Trophoblast cell (in vitro differentiated cells and primary cell): ENCODE data around the gene TSPOAP1.

Source experiments
- DNase-seq, 2 donors: peaks; one replicate each; pipeline ENCODE4 v3.0.0-alpha.2; 2016
- H2AFZ ChIP-seq: 2 replicates; pipeline ENCODE4 v1.6.1; 2013; ENCODE audit warnings: low read length, moderate library complexity, mild to moderate bottlenecking; ENCODE audit not compliant: insufficient read depth, poor library complexity
- H2AK5ac ChIP-seq: 2 replicates; pipeline ENCODE4 v1.6.1; 2013; ENCODE audit warnings: mild to moderate bottlenecking, low read length
- H2BK120ac ChIP-seq: 2 replicates; pipeline ENCODE4 v1.6.1; 2013; ENCODE audit warnings: low read length, mild to moderate bottlenecking, moderate library complexity; ENCODE audit not compliant: insufficient read depth, poor library complexity
- H2BK12ac ChIP-seq: 2 replicates; pipeline ENCODE4 v1.6.1; 2013; ENCODE audit warnings: mild to moderate bottlenecking, low read length, moderate library complexity
- H2BK5ac ChIP-seq: 2 replicates; pipeline ENCODE4 v1.6.1; 2013; ENCODE audit warnings: low read length, low read depth, moderate library complexity, mild to moderate bottlenecking; ENCODE audit not compliant: poor library complexity
- H3K14ac ChIP-seq: 2 replicates; pipeline ENCODE4 v1.6.1; 2013; ENCODE audit warnings: mild to moderate bottlenecking, low read length
- H3K18ac ChIP-seq: 2 replicates; pipeline ENCODE4 v1.6.1; 2013; ENCODE audit warnings: mild to moderate bottlenecking, low read length
- H3K23ac ChIP-seq: 2 replicates; pipeline ENCODE4 v1.6.1; 2013; ENCODE audit warnings: low read length
- H3K27ac ChIP-seq: 2 replicates; pipeline ENCODE4 v1.5.1; 2013; ENCODE audit warnings: low read depth, mild to moderate bottlenecking, inconsistent platforms, low read length, moderate library complexity
- H3K27me3 ChIP-seq: 2 replicates; pipeline ENCODE4 v1.6.1; 2013; ENCODE audit warnings: inconsistent platforms, mild to moderate bottlenecking, low read length, moderate library complexity; ENCODE audit not compliant: insufficient read depth
- H3K36me3 ChIP-seq, 2 experiments: 1 replicate in 1 of 2; 2 replicates in 1 of 2; pipeline ENCODE4 v1.6.1; 2013; ENCODE audit warnings: low read length in 2 of 2, mild to moderate bottlenecking in 2 of 2, moderate library complexity in 1 of 2; ENCODE audit not compliant: insufficient read depth in 2 of 2, control insufficient read depth in 1 of 2
- H3K4ac ChIP-seq: 2 replicates; pipeline ENCODE4 v1.6.1; 2013; ENCODE audit warnings: low read depth, mild to moderate bottlenecking, low read length, moderate library complexity
- H3K4me1 ChIP-seq, 2 experiments: 1 replicate in 1 of 2; 2 replicates in 1 of 2; pipeline ENCODE4 v1.6.1; 2013; ENCODE audit warnings: low read length in 2 of 2, mild to moderate bottlenecking in 2 of 2, moderate library complexity in 1 of 2; ENCODE audit not compliant: insufficient read depth in 2 of 2, control insufficient read depth in 1 of 2
- H3K4me2 ChIP-seq: 2 replicates; pipeline ENCODE4 v1.6.1; 2013; ENCODE audit warnings: inconsistent platforms, mild to moderate bottlenecking, low read length, moderate library complexity
- H3K4me3 ChIP-seq: 2 replicates; pipeline ENCODE4 v1.5.1; 2013; ENCODE audit warnings: mild to moderate bottlenecking, low read depth, low read length, inconsistent platforms
- H3K79me1 ChIP-seq: one replicate; pipeline ENCODE4 v1.6.1; 2013; ENCODE audit warnings: low read length
- H3K79me2 ChIP-seq: 2 replicates; pipeline ENCODE4 v1.6.1; 2013; ENCODE audit warnings: low read length, mild to moderate bottlenecking; ENCODE audit not compliant: control insufficient read depth, insufficient read depth, poor library complexity
- H3K9ac ChIP-seq: 2 replicates; pipeline ENCODE4 v1.6.1; 2013; ENCODE audit warnings: mild to moderate bottlenecking, low read length
- H3K9me3 ChIP-seq: 2 replicates; pipeline ENCODE4 v1.6.1; 2013; ENCODE audit warnings: low read depth, mild to moderate bottlenecking, control low read depth, inconsistent platforms, low read length; ENCODE audit not compliant: insufficient read depth
- H4K12ac ChIP-seq: 2 replicates; pipeline ENCODE4 v1.6.1; 2013; ENCODE audit warnings: low read depth, mild to moderate bottlenecking, low read length, moderate library complexity
- H4K8ac ChIP-seq: 2 replicates; pipeline ENCODE4 v1.6.1; 2013; ENCODE audit warnings: low read depth, mild to moderate bottlenecking, low read length, moderate library complexity
- H4K91ac ChIP-seq: one replicate; pipeline ENCODE4 v1.6.1; 2013; ENCODE audit warnings: low read depth, mild to moderate bottlenecking, low read length, moderate library complexity
- WGBS: extraction: QIAGEN DNeasy Blood & Tissue Kit; methylation state at CpG from one replicate; pipeline ENCODE4 v1.1.7; 2013; ENCODE audit warnings: missing lambda C conversion rate; ENCODE audit not compliant: insufficient read length, insufficient coverage; ENCODE audit errors: extremely low coverage; 5-methylcytosine and 5-hydroxymethylcytosine counted together

Gene TSPOAP1

DNA sequence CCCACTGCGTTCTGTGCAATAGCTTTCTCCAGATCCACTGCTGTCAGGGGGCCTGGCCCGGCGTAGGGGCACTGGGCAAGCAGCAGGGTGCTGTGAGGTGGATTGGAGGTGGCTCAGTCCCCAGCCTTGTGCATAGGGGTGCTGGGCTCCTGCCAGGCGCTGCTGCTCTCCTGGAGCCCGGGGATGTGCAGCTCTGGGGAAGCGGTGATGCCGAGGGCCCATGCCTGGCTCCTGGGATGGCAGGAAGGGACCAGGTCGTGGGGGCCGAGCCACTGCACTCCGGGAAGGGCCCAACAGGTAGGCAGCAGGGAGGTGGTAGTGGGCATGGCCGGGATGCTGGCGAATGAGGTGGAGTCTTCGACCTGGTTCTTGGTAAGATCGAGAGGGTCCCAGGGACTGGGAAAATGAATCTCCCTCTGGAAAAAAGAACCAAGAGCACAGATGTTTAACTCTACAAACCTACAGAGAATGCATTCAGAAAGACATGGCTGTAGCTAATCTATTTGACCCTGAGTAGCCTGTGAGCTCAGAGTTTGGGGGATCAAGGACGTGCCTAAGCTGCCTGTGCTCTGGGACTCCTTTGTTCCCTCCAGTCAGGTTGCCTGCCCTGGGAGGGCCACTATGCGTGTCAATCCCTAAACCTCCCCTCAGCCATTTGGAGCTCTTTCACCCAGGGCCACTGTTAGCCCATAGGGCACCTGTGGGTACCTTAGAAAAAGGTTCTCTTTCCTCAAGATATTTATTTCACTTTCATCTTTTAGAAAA lies 30.0 kb upstream of the TSPOAP1 start:
- H2BK12ac ChIP-seq: no peak overlapping the region

DNA sequence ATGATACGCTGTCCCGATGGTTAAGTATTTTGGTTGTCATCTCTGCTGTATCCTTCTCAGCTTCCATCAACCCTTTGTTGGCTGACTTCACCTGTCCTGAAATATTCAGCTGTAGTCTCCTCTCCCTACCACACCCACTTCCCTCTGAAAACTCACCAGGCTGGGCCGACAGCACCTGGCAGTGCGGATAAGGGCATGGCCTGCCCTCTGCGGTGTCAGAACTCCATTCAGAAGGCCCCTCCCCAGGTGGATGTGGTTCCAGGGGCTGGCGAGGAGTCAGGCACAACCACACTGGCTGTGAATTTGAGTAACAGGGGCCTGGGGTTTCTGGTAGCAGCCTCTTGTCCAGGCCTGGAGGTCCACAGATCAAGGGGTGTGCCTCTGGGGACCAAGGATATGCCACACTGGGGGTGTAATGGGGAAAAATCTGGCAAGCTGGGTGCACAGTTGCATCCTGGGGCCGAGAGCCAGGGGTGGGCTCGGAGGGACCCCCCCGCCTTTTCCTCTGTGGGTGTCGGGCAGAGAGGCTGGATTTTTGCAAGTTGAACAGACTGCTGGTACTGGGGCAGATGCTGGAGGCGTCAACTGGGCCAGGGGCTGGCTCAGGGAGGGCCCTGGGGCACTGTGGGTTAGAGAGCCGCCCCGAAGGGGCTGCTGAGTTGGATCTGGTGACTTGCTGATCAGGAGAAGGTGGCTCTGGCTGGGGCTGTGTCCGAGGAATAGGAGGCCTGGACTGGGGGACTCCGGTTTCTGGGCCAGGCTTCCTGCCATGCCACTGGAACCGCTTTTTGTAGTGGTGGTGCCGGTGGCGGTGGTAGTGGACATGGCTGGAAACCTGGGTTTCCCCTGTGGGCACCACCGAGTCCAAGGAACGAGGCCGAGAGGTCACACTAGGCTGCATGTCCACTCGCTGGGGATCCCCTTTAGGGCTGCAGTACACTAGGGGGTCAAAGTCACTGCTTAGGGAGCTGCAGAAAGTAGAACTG lies 29.0 kb upstream of the TSPOAP1 start:
- H2BK12ac ChIP-seq: no peak overlapping the region
- H3K4me2 ChIP-seq: no peak overlapping the region
- no peak overlapping the region for H4K91ac ChIP-seq
- H3K27me3 ChIP-seq: no peaks in the 10 kb centered on the region
- peaks cover under 1% of the 10 kb centered on the region for H3K79me2 ChIP-seq
- no peak overlapping the region for H4K8ac ChIP-seq
- H3K4me3 ChIP-seq: no peak overlapping the region
- H3K36me3 ChIP-seq: peaks cover 8 to 14% of the 10 kb centered on the region in 2 experiments
- H2AFZ ChIP-seq: no peak overlapping the region
- H3K9me3 ChIP-seq: no peaks in the 10 kb centered on the region
- no peak overlapping the region for H3K27ac ChIP-seq
- no peak overlapping the region for H3K23ac ChIP-seq
- no peak overlapping the region for H2BK120ac ChIP-seq
- H3K4ac ChIP-seq: no peak overlapping the region
- H3K79me1 ChIP-seq: peaks cover 6% of the 10 kb centered on the region
- no CpG with 5 or more reads among the region's 22 CpGs for WGBS
- no peak overlapping the region for H2AK5ac ChIP-seq
- no peak overlapping the region for H3K14ac ChIP-seq
- no peak overlapping the region for H3K18ac ChIP-seq
- H3K9ac ChIP-seq: no peak overlapping the region
- peaks cover 0 to 7% of the 10 kb centered on the region in 2 experiments for H3K4me1 ChIP-seq
- no peak overlapping the region for H2BK5ac ChIP-seq
- H4K12ac ChIP-seq: no peak overlapping the region
- no peak for DNase-seq

More for the DNA sequence above, 30.0 kb upstream of the TSPOAP1 start:
- Histone ChIP-seq H3K4me2 (no peak overlapping the region), H3K9me3 (no peaks in the 10 kb centered on the region), H3K79me1 (peaks cover 6% of the 10 kb centered on the region), H3K4me1 (peaks cover 6 to 14% of the 10 kb centered on the region in 2 experiments), H3K4ac (no peak overlapping the region), H2BK5ac (no peak overlapping the region), H3K79me2 (no peaks in the 10 kb centered on the region), H3K4me3 (no peak overlapping the region), H3K23ac (no peak overlapping the region), H2AFZ (no peak overlapping the region), H4K91ac (no peak overlapping the region), H3K18ac (no peak overlapping the region), H2BK120ac (no peak overlapping the region), H4K12ac (no peak overlapping the region), H2AK5ac (no peak overlapping the region), H3K36me3 (peaks cover 8 to 14% of the 10 kb centered on the region in 2 experiments), H3K9ac (no peak overlapping the region), H4K8ac (no peak overlapping the region), H3K27me3 (no peaks in the 10 kb centered on the region), H3K27ac (no peak overlapping the region), H3K14ac (no peak overlapping the region)
- WGBS: no CpG with 5 or more reads among the region's 16 CpGs
- DNase-seq: no peak

DNA sequence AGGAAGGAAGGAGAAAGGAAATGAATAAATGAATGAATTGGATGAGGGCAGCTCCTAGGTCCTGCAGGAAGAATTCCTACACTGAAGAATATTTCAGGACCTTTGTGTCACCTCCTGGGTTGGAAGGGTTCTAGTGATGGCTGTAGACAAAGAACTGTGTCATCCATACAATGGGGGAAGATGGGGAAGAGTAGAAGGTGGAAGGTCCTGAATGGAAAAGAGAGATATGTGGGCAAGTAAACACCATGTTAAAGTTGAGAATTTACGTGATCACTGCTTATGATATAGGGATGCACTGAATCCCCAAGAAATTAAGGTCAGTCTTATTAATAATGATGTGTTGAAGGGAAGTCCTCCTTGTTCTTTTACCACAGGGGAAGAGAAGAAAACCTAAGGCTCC lies 27.6 kb upstream of the TSPOAP1 start:
- Histone ChIP-seq H3K27me3 (no peaks in the 10 kb centered on the region), H4K8ac (no peak overlapping the region), H4K91ac (no peak overlapping the region), H3K4me3 (no peak overlapping the region), H3K4ac (no peak overlapping the region), H3K4me1 (peaks cover under 1 to 4% of the 10 kb centered on the region in 2 experiments), H3K9ac (no peak overlapping the region), H3K18ac (no peak overlapping the region), H2AK5ac (no peak overlapping the region), H4K12ac (no peak overlapping the region), H2BK12ac (no peak overlapping the region), H3K79me1 (peaks cover 13% of the 10 kb centered on the region), H3K27ac (no peak overlapping the region), H2BK5ac (no peak overlapping the region), H3K14ac (no peak overlapping the region), H3K36me3 (peaks cover 8 to 14% of the 10 kb centered on the region in 2 experiments), H3K79me2 (peaks cover 9% of the 10 kb centered on the region), H2BK120ac (no peak overlapping the region), H3K4me2 (no peak overlapping the region), H2AFZ (no peak overlapping the region), H3K9me3 (no peaks in the 10 kb centered on the region), H3K23ac (no peak overlapping the region)
- WGBS: no CpG with 5 or more reads among the region's 1 CpG
- DNase-seq: no peak

DNA sequence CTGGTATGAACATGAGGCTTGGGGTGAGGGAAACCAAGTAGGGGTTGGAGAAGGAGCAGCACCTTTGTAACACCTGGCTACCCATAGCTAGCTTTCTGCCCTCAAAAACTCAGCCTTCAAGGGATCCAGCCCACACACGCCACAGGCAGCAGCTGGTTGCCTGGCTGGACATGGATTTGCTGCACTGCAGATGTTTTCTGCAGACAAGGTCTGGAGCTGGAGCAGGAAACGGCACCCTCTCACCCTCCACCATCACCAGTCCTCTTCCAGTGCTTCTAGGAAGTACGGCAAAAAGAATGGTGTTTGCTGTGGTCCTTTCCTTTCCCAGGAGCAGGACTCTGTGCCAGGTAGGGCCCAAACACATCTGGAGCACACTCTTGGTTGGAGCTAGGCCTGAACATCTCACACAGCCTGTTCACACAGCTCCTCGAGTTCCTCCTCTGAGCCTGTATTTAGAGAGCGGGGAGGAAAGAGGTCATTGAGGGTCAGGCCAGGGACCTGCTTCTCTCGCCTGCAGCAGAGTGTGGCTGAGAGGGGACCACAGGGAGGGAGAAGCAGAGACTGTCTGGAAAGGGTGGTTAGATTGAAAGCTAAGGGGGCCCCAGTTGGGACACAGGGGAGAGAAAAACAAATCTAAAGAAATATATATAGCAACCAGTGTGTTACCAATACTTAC lies 26.1 kb upstream of the TSPOAP1 start:
- Histone ChIP-seq H3K79me2 (peaks cover 9% of the 10 kb centered on the region), H2AK5ac (no peak overlapping the region), H2BK120ac (no peak overlapping the region), H3K23ac (no peak overlapping the region), H3K4me3 (no peak overlapping the region), H4K91ac (no peak overlapping the region), H3K18ac (no peak overlapping the region), H3K27ac (no peak overlapping the region), H3K4me2 (no peak overlapping the region), H4K12ac (no peak overlapping the region), H2AFZ (no peak overlapping the region), H2BK5ac (no peak overlapping the region), H3K4me1 (peaks cover 2 to 4% of the 10 kb centered on the region in 2 experiments), H3K9ac (no peak overlapping the region), H4K8ac (no peak overlapping the region), H3K79me1 (peaks cover 13% of the 10 kb centered on the region), H3K4ac (no peak overlapping the region), H2BK12ac (peak overlapping the region; percentile 35), H3K9me3 (no peaks in the 10 kb centered on the region), H3K36me3 (peaks cover 12 to 18% of the 10 kb centered on the region in 2 experiments), H3K14ac (no peak overlapping the region), H3K27me3 (no peaks in the 10 kb centered on the region)
- DNase-seq: no peak
- WGBS: no CpG with 5 or more reads among the region's 6 CpGs
